HT-29 (cell line): Measurements from ENCODE around the gene DTNBP1. TPM values are rescaled to one million over a fixed set of nuclear protein-coding genes. Genes with fewer than 3 reads are reported as not detected.
A peak's percentile ranks its signal among the peaks of the same experiment; 100 is the strongest.

ENCODE experiments used
- DNase-seq: peaks from one replicate; pipeline ENCODE4 v3.0.0-alpha.2; 2015; ENCODE audit warnings: low spot score
- total RNA-seq: library from RNA; depleted of rRNA; stranded (reverse); fragments of >200 nt; shearing (Covaris generic); gene quantifications from 2 replicates; pipeline ENCODE4 v1.2.3, GENCODE V29; 2014

Gene DTNBP1
- total RNA-seq, 1 experiment from 2014 or later, result 7.1 TPM

DNA sequence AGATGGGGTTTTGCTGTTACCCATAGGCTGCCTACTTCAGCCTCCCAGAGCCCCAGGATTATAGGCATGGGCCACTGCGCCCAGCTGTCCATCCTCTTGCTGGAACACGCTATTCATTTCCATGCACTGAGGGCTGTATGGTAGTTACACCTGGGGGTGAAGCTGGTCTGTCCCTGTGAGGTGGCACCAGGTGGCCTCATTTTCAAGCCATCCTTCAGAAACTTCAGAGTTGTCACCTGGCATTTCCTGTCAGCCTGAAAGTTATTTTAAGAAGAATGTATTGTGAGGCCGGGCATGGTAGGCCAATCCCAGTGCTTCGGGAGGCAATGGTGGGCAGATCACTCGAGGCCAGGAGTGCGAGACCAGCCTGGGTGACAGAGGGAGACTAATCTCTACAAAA is 147.6 kb downstream of the DTNBP1 start:
- no peak for DNase-seq

DNA sequence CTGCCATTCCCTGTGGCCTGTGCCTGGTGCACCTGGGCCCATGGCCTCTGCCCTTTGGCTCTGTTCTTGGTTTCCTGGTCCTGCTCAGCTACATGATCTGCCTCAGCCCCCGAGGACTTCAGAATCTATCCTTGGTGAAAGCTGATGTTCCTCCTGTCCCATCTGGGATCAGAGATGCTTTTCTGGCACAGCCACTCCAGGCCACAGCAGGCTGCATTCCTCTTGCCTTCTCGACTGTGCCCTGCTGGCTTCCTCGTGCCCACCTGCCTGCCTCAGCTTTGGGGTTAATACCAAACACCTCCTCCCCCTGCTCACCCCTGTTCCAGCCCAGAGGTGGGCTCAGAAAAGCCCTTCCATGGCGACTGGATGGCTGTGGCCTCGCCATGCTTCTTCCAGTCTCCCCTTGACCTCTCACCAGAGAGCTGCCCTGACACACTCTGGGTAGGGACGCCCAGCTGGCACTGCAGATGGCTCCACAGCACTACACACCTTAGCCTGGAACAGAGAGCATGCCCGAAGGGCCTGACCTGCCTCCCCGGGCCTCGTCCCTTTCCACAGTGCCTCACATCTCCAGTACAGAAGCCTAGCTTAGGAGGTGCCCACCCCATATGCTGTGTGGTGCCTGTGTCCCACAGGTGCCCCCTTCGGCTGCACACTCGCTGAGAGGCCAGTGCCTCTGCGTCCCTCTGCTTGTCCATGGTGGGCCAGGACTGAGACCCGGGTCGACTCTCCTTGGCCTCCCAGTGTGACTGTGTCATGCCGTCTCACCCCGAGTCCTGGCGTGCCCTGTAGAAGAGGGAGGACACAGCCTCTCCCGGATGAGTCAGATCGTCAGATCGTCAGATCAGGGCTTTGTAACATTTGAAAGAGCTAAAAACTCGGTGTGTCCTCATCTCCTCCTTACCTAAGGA is 148.8 kb downstream of the DTNBP1 start:
- no peak for DNase-seq

DNA sequence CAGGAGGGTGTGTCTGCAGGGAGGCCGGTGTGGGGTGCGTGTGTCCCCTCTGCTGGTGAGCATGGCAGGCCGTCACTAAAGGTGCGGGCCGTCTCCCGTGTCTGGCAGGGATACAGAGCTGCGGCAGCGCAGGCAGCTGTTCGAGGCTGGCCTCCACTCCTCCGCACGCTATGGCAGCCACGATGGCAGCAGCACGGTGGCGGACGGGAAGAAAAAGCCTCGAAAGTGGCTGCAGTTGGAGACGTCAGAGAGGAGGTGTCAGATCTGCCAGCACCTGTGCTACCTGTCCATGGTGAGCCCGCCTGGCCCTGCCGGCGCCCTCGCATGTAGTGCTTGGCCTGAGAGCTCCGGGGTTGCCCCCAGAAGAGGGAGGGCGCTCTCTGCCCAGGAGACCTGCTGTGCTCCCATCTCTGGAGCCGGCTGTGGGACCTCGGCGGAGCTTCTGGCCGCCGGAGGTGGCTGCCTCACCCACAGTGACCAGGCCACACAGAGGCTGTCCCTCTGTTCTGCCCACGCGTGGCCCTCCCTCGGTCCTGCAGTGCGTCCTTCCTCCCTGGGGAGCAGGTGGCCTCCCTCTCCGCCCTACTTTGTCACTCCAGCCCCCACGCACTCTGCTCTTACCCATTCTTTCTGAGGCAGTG is 149.6 kb downstream of the DTNBP1 start:
- DNase-seq, result no peak

DNA sequence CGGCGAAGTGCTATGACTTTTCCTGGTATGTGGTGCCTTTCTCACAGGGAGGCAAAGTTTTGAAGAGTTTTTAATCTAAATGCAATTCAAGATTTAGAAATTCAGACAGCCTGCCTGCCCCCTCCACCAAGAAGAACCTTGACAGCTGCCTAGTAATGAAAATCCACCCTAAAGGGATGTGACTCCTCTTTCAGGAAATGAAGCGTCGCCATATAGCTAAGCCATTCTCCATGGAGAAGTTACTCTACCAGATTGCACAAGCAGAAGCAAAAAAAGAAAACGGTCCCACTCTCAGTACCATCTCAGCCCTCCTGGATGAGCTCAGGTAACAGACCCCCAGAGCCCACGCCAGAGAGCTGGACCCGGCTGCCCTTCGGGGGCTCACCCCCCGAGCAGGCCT is 150.1 kb downstream of the DTNBP1 start:
- no peak for DNase-seq

DNA sequence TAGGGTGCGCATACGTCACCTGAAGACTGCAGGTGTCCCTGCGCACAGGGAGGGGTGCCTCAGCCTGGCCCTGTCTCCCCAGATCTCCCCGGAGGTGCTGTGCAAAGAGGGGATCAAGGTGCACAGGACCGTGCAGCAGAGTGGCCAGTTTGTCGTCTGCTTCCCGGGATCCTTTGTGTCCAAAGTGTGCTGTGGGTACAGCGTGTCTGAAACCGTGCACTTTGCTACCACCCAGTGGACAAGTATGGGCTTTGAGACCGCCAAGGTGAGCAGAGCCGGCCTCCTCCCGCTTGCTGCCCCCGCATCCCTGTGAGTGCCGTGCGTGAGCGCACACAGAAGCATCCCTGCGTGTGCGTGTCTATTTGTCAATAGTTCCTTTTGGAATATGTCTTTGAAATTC is 150.7 kb downstream of the DTNBP1 start:
- no peak for DNase-seq

DNA sequence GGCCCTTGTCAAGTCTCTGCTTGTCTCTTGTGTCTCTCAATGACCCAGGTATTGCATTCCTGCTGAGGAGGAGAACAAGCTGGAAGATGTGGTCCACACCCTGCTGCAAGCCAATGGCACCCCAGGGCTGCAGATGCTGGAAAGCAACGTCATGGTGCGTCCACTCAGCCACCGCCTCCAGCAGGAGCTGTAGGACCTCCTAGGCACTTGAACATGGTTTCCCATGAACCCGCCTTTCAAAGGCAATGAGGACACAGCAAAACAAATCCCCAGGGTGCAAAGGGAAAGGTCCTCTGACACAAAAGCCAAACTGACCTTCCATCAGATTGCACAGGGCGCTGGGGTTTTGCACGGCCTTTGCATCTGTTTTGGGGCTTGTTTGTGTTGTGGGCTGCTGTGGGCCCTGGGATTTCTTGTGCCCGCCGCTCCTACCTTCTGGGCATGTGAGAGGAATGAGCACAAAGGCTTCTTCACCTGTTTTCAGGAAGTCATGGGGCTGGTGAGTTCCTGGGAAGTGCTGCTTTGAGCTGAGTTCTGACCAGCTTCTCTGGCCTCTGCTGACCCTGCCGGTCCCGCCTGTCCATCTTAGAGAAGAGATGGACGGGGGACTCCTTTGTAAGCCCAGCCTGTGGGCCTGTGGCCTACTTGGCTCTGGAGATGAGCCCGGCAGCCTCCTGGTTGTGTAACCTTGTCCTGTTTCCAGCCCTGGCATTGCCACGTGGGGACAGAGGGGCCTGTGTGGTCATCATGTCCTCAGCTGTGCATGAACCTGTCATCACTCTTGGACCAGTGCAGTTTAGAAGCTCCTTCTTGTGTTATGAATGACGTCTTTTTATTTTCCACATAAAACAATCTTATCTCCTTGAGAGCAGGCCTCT is 151.3 kb downstream of the DTNBP1 start:
- DNase-seq, result no peak

DNA sequence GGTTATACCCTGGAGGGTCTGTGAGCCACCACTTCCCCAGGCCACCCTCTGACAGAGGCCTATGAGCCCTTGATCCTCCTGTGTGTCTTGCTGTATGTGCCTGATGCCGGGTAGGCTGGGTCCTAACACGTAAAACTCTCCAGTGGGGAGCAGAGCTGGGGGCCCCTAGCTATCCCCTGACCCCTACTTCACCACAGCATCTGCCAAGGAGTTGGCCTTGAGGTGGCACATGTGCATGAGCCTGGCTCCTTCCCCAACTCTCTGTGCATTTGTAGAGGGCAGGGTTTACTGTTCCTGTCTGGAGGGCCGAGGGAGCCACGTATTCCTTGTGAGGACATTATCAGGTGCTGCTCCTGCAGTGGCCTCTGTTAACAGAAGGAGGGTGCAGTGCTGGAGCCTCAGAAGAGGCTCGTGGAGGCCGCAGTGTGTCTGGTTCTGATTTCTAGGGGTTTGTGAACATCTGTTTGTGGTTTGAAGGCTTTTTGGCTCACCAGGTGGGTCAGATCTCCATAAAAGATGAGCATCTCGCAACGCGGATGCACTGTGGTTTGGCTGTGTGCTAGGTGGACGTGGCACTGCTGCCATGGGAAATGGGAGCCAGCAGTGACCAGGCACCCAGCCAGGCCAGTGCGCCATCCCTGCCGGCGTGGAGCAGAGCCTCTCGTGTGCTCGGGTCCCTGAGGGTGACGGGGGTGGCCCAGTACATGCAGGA is 152.1 kb downstream of the DTNBP1 start:
- DNase-seq, result no peak

DNA sequence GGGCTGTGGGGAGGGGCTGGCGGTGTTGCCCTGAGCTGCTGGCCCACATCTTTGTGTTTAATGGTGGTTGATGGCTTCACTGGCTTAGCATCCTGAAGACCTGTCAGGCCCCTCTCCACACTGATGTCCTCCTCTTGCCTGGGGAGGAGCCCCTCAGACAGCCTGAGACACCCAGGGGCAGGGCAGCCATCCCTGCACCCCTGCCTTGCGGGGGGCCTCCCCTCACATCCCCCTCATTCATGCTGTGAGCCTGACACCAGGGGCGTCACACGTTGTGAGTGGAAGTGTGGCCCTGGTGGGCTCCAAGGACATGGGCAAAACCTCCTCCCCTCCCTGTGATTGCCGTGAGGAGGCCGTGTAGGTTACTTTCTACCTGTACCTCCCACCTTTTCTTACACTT is 152.7 kb downstream of the DTNBP1 start:
- no peak for DNase-seq

DNA sequence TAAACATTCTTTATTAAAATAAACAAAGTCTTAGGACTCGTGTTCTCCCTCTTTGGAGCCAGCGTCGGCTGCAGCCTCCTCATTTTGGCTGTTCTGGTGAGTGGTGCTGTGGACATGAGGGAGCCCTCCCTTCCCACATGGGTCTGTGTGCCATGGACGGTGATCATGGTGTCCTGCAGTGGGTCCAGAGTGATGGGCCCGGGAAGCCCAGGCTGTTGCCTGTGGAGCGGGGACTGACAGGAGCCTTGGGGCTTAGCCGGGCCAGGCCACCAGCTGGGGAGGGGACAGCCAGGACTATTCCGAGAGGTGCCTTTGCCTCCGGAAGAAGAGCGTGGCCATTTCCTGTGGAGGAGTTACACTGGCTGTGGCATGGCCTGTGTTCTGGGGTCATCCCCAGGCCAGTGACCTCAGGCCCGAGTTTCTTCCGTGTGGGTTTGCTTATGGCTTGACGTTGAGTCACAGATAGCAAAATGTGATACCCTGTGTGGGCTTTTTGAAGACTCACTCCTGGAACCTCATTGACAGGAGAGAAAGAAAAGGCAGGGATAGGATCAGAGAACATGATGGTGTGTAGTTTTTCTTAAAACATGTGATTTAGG is 153.4 kb downstream of the DTNBP1 start:
- no peak for DNase-seq

DNA sequence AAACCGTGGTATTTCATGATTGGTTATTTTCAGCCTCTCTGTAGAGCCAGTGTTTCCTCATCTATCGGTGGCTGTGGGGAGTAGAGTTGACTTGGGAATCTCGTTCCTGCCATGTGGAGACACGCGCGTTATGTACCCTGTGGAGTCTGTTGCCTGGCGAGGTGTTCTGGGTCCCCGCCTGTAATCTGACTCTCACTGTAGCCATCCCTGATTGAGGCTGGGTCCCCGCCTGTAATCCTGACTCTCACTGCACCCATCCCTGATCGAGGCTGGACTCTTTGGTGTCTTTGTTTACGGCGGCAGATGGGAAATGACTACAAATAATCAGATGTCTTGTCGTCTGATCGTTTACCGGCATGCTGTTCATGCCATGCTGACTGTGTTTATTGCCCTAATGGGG is 153.9 kb downstream of the DTNBP1 start:
- DNase-seq, result no peak

DNA sequence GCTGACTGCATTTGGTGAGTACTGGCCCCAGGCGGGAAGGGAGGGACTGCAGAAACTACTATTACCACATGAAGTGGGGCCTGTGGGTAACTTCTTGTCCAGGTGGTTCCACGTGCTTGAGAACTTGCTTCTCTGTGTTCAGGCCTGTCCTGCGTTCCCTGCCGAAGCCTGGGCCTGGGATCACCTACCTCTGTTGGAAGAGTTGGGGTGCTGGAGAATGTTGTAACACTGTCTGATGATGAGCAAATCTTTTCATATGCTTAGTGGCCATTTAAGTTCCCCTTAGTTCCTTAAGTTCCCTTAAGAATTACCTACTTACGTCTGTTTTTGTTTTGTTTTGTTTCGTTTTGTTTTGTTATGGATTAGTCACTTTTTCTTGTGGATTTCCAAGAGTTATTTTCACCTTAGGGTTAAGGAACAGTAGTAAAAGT is 154.4 kb downstream of the DTNBP1 start:
- no peak for DNase-seq

DNA sequence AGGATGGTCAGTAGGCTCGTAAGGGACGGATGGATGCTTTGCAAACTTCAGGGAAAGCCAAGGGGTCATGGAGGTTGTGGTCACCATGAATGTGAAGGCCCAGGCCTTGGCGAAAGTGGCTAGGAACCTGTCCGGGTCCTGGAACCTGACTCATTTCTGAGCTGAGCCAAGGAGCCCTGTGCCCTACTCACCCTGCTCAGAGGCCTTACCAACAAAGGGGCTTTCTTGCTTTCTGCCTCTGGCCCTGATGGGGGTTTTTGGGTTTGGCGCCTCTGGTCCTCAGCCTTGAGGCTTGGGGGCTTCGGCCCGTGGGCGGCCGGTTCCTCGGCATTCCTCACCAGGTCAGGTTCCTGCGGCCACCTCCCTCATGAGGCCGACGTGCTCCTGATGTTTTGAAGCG is 155.1 kb downstream of the DTNBP1 start:
- no peak for DNase-seq

DNA sequence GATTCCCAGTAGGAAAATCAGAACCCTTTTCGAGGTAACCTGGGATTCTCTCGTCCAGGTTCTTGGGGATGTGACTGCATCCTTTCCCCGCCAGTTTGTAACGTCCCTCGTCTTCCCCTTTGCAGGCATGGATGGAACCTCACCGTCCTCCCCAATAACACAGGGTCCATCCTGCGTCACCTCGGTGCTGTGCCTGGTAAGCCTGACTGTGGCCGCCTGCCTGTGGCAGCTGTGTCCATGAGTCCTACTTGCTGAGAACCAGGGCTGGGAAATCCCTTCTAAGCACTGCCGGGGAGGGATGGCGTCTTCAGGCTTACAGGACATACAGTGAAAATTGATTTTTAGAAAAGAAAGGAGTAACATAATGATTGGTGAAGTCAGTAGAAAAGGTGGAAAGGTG is 155.6 kb downstream of the DTNBP1 start:
- no peak for DNase-seq

DNA sequence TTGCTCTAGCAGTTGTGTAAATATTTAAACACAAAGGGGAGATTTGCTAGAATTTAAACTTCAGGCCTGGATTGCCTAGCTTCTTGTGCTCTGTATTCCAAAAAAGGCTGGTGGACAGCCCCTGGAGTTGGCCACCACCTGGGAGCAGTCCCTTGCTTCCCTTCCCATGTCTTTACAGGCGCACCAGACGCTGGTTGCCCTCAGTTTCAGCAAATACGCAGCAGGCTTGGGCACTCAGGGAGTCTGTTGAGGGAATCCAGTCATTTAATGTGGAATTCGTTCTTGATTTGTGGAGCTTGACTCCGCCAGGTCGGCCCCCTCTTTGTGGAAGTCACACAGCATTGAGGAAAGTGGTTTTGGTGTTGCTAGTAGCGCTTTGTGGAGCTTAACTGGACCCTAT is 156.8 kb downstream of the DTNBP1 start:
- DNase-seq, result no peak

DNA sequence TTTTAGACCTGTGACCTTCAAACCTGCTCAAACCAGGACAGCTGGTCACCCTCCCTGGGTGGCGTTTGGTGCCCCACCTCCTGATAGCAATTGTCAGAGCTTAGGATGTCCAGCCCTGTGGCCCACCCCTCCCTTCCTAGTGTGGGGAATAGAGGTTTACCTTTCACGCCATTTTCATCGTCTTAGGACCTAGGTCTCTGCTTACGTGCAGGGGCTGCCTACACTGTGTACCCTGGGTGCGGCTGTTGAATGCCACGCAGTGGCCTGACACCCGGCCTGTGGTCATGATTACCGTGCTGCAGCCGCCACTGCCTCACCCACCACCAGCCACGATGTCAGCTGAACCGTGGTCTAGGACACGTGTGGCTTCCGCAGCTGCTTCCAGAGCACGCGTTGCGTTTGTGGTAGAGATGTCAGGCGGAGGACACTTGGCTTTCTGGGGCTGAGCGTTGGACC is 157.3 kb downstream of the DTNBP1 start:
- no peak for DNase-seq

DNA sequence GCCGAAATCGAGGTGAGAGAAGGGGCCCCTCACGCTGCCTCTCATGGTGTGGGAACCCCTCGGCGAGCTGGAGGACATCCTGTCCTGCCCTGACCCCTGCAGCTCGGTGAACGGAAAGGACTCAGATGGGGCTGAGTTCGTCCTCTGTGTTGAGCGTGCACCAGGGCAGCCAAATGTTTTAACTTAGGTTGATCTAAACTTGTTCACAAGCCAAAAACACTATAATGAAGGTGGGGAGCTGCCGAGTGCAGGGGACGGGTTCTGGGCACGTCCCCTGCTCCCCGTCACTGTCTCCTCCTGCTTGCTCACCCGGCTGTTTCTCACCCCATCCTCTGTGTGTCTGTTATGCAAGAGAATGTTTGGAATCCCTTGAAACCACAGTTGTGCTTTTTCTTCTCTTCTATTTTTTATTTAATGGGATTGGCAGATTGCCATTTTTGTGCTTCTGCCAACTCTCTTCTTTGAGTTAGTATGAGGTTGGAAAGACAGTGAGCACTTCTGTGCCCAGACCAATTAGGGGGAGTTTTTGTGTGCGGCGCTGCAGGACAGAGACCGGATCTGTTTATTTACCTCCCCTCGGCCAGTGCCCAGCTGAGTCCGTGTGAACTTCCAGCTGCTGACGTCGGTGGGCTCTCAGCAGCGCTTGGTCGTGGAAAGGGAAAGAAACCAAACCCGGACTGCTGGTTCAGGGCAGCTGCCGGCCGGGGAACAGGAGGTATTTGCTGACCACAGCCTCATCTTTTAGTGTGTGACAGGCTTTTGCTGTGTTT is 158.1 kb downstream of the DTNBP1 start:
- DNase-seq, result peak; percentile 61

DNA sequence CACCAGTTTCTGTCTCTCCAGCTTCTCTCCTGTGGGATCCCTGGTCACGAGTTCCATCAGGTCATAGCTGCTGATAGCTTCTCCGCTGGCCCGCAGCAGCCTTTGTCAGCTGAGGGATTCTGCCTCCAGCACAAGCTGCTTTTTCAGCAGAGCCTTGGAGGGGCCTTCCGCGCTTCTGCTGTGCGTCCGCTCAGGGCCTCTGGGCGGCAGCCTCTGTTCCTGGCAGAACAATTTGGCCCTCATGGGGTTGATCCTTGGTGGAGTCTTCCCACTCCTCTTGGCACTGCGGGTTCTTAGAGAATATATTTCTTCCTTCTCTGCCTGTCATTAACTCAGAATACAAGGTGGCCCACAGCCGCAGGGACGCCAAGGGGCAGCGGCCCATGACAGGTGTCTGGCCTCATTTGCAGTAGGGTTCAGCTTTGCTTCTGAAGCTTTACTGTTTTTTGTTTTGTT is 158.8 kb downstream of the DTNBP1 start:
- DNase-seq, result no peak

DNA sequence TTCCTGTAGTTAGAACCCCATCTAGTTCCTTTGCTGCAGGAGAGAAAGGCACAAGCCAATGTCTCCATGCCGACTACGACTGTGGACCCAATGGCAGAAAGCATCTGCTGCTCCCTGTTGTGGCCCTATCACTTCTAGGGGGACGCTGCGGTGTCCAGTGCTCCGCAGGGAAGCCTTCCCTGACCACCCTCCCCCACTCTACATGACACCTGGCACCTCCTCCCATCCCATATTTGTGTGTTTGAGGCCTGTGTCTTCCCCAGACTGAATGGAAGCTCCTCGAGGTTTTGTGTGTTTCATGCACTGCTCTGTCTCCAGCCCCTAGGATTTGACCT is 159.5 kb downstream of the DTNBP1 start:
- no peak for DNase-seq

DNA sequence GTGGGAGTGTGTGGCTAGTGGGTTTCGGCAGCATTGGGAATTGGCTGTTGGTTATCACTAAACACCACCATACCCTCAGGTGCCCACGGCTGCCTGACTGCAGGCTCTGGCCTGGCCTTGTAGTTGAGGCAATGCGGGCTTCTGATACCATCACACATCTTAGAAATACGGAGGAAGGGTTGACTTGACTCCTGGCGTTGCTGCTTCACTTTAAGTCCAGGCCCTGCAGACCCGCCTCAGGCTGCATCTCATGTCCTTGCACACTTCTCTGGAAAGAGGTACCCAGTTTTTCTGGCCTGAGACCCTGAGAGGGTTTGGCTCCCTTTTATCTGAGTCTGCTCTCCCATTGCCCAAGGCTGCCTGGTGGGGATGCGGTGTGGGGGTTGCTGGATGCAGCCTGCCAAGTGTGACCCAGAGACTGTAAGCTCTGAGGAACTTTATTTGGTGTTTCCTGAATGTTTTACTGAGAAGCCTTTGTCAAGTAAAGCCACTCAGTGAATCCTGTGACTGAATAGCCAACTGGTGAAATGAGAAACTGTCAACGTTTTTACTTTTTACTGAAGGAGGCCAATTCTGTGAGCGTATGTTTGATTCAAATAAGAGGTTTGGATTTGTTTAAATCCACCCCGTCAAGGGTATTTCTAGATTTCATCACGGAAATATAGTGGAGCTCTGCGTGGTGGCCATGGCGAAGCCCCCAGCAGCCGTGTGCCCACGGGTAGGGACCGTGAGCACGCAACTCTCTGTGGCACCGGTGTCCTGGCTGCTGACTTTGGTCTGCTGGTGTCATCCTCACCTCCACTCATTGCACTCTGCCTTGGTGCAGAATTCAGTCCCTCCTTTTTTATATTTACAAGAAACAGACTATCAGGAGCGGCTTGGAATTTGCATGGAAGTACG is 160.1 kb downstream of the DTNBP1 start:
- no peak for DNase-seq
